GM19351 (cell line): Measurements from ENCODE around the gene MAGI2.
A peak's percentile ranks its signal among the peaks of the same experiment; 100 is the strongest.
"Not testable (repeated sequence)": the region's sequence is repeated elsewhere in the genome, so short reads cannot be mapped to it uniquely, and the experiment has no call there.

Experiments
- ATAC-seq: cut with Tn5 transposase; IDR thresholded peaks from one replicate; pipeline ENCODE4 v1.9.1; 2021; ENCODE audit warnings: mild to moderate bottlenecking, moderate library complexity; ENCODE audit not compliant: unreplicated experiment

MAGI2 gene

DNA sequence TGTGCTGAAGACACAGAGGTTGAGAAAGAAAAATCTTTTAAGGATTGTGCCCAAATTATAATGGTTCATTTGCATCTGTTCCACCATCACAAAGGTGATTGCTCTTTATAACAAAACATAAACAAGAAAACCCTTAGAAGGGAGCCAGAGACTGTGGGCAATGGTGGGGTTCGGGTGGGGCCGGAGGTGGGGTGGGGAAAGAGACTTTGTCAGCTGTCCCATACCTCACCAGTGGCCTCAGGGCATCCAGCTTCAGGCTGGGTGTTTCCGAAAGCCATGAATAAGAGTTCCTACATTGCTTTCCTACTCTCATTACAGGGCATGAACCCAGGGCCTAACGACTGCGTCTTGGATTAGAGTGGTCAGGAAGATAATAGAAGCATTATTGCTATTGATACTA lies 1427.0 kb downstream of the MAGI2 start:
- no peak for ATAC-seq

DNA sequence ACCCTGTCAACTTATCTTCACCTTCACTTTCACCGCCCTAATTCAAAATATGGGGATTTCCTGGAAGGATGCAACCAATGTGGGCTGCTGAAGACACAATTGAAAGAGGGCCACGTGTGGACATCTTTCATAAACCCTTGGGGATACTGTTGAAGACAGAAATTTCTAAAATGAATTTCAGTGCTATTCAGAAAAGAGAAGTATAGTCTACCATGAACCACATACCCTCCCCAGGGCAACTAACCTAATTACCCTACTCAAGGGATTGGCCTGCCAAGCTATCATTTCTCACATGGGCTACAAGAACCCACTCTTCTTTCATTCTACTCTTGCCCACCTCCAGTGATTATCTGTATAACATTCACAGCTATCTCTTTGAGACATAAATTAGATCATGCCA lies 1428.9 kb downstream of the MAGI2 start:
- ATAC-seq: no peak

DNA sequence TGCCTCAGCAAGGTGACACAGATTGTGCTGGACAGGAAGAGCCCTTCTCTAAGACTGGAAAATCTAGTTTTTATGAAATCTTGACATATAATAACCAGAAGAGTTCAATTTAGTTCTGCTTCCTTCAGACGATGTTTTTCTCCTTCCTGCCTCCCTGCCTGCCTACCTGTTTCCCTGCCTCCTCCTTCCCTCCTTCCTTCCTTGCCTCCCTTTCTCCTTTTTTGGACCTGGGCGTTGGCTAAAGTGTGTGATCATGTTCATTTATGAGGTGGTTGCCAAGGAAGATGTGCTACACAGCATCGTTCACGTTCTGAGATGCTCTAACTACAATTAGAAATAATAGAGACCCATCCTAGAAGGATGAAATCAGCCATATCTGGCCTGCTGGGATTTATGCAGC lies 1430.3 kb downstream of the MAGI2 start:
- no peak for ATAC-seq

DNA sequence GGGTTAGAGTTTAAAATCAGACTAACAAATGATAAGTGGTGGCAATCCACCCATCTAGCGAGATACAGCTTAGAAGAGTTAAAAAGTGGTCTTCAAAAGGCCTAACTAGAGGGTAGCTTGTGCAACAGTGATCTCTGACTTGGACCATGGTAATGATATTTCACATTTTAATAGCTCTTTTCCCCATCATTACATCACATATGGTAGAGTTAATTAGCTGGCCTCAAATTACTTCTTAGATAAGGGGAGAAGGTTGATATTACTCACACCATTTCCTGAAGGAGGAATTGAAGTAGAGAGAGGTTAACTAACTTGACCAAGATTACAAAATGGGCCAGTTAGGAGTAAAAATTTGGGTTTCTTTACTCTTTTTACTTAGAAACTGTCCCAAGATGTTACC lies 1431.3 kb downstream of the MAGI2 start:
- no peak for ATAC-seq

DNA sequence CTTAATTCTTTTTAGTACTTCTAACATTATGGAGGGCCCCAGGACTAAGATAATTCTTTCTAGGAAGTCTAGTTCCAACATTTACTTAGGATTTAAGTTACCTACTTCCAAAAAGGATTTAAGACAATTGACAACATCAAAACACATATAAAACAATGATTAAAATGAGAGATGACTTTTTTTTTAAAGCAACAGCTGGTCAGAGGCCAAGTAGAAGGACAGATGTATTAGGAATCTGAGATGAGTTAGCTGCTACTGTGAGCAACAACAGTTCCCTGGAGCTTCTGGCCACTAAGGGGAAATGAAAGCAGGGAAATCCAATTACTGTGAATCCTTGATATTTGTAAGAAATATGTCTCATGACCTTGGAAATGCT lies 1432.6 kb downstream of the MAGI2 start:
- no peak for ATAC-seq

DNA sequence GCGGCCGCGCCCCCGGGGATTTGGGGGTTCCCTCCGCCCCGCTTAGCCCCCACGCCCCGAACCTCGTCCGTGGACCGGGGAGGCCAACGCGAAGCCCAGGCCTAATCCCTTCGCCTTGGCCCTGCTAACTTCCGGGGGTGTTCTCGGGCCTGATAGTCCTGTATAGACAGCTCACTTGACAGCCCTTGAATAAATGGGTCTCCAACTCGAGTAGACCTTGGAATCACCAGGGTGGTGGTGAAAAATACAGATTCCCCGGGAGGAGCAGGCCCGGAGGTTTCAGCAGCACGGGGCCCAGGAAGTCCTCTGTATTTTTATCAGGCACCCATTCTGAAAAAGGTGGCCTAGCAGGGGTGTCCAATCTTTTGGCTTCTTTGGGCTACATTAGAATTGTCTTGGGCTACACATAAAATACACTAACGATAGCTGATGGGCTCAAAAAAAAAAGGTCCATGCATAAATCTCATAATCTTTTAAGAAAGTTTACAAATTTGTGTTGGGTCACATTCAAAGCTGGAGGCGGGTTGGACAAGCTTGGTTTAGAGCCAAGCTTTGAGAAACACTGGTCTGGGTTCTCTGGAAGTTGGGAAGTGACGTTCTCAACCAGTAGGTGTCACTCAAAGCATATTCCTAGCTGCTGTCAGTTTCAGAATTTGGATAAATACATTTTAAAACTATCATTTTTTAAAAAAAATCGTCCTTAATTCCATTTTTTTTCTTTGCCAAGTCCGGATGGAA lies 1433.2 kb downstream of the MAGI2 start:
- ATAC-seq: peak; percentile 42

DNA sequence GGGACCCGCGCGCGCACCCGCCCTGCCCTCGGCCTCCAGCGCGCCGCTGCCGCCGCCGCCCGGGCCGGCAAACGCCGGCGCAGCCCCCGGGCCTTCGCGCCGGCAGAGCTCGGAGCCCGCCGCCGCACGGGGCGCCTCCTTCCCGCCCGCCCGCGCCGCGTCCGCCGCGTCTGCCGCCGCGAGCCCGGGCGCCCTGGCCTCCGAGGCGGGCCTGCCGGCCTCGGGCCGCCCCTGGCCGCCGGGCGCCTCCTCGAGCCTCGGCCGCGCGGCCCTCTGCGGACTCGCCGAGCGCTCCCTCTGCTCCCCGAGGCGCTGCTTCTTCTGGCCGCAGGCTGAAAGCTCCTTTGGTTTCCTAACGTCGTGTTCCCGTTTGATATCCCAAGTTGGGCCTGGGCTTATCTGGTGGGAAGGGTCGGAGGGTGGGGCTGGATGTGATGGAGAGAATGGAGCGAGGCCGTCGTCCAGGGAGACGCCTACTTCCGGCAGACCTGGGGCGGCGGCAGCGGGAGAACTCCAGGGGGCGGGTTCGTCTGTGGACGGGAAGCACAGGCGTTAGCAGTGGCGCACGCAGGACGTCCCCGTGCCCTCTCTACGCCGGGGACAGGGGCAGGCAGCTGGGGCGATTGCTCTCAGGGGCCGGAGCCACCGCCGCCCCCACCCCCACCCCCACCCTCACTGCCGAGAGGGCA lies 1433.9 kb downstream of the MAGI2 start:
- ATAC-seq: peak; percentile 78

DNA sequence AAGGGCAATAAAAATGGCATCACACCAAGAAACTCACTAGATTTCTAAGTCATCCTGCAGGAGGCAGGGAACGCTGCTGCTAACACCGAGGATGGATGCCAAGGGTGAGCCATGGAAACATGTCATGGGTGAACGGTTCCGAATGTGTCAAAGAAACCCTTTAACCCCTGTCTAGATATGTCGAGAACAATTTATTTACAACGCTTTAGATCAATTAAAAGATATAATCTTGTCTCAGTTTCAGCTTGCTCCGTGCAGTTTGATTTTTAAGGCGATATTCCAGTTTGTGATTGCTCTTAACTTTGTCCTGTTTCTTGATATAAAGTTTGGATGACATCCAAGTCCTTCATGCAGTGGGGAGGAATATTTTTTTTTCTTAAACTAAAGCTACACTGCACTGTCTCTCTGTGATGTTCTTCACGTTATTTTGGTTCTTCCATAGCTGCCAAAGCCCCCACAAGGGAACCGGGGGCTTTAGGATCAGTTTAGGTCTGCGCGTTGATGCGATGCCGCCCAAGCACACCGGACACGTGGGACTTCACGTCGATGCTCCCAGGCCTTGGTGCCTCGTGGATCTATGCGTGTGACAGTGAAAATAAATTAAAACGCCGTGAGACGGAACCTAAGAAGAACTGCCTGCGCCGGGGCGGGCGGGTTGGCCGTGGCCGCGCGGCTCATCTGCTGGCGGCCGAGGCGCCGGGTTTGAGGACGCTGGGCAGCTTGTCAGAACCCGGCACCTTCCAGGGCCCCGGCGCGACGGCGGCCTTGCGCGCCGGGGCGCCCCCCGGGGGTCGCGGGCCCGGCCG lies 1434.6 kb downstream of the MAGI2 start:
- peak; percentile 27 for ATAC-seq

DNA sequence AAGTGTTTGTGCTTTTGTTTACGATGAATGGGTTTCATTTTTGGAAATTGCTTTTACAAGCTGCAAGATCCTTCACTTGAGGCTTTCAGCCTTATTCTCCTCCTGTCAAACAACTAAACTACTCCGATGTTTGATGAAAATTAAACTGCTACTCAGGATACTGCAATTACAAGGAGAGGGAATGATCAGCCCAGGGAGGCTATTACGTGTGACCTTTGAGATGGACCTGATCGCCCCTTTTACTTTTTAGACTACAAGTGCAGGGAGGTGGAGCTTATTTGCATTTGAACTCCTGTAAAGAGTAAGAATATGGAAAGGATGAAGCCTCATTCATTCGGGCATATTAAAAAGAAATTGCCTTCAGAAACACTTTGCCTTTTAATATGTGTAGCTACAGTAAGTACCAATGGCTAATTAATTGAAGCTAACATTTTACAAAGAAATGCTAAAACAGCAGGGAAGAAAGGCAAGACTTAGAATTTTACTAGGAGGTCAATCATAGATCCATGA lies 1435.8 kb downstream of the MAGI2 start:
- no peak for ATAC-seq

DNA sequence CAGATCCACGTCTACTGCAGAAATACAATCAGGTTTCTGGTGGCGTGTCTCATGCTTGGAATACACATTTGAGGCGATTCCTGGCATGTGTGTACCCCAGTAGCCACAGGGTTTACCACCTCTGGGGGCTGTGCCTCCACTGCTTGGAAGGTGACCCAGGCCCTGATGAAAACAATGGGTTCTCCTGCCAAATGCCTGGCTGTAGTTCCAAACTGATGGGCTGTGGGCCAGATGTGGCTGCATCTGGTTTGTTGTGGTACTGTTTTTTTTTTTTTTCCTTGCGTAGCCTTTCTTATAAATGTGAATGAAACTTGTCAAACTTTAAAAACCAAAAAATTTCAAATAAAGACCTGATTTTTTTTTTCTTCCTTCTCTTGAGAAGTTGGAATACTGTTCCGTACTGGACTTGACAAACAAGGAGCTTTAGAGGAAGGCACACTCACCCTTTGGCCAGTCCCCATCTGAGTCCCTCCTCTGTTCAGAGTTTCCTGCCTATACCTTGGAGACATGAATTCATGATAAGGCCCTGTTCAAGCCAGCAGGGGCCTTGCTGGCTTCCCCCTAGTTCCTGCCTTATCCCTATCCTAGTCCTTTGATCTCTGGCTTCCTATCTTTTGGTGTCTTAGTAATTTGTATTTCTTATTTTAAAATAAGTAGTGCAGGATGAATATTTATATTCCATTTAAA lies 1437.8 kb downstream of the MAGI2 start:
- no peak for ATAC-seq

DNA sequence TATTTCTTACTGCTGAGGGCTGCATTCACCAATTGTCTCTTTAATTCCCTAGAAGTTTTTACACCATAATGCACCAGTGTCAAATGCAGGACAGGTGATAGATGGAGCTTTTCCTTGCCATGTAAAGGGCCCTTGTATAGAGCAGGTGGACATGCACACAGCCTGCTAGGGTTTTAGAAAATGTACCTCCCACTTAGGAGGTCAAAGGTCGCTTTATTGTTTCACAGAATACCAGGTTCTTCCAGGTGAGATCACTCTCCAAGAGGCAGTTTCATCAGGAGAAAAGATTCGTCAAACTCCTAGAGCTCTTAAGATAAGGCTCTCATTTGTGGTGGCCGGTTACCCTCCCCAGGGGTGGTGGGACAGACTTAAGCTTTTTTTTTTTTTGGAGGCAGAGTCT lies 1439.1 kb downstream of the MAGI2 start:
- ATAC-seq: no peak

DNA sequence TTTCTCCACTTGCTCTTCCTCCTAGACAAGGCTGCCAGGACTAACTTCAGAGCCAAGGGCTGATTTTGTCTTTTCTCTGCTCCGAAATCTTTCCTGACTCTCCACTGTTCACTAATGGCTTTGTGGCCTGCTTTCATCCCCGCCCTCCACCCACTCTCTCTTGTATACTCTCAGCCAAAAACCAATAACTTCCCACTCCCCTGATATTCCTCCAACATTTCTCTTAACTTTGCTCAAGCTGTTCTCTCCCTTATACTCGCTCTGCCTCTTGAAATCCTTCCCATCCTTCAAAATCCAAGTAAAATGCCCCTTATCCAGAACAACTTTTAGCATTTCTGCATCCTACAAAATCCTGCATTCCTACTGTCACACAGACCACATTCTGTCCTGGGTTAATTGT lies 1440.1 kb downstream of the MAGI2 start:
- no peak for ATAC-seq

DNA sequence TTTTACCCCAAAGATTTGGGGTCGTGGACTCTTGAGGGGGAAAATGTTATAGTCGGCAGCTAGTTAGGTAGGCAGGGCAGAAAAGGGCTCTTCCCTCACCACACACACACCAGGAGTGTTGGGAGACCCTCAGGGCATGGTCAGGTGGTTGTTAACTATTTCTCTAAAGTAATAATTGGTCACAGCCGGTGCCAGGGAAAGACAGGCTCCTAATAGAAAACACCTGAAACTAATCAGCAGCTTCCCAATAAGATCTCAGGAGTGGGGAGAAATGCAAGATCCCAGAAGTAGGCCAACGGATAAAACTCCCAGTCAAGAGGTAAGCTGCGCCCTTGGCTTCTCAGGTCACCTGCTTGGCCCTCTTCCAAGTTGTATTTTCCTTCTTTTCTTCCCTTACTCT lies 1441.8 kb downstream of the MAGI2 start:
- no peak for ATAC-seq

DNA sequence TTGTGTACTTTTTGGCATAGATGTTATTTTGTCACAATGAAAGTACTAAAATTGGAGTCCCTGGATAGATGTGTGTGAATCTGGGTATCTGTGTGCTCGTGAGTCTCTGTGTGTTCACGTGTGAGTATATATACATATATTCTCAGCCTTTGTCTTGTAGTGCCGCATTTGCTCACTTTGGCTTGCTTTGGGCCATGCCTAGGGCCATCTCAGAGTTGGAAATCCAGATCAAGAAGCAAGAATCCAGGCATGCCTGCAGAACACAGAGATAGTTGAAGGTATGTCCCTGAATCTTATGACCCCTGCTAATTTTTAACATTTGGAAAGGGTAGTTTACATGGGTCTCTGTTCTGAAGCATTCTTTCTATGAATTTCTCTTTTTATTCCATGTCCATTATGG lies 1446.2 kb downstream of the MAGI2 start:
- ATAC-seq: no peak

DNA sequence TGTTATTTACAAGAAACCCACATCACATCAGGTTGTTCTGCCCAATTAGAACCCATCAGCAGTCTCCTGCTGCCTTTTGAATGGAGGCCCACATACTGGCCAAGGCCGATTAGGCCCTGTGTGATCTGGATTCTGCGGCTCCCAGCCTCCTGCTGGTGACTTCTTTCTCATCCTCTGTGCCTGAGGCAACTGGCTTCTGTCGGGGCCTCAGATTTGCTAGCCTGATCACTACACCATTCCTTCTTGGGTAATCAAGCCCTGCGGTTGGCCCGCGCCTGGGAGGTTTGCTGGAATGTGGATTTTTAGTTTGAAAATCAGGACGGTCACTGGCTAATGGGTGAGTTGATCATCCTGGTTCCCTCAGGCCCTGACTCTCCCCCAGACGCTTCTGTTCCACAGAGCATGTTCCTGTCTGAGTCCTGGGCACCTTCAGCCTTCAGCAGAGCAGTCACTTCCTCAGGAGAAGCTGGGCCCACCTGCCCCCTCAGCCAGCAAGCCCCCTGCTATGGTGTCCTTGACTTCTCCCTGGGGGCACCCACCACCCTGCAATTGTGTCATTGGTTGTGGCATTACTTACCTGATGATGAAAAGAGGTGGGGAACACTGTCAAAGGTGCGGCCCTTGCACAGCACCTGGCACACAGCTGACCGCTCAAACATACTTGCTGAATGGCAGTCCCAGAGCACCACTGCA lies 1447.3 kb downstream of the MAGI2 start:
- no peak for ATAC-seq

DNA sequence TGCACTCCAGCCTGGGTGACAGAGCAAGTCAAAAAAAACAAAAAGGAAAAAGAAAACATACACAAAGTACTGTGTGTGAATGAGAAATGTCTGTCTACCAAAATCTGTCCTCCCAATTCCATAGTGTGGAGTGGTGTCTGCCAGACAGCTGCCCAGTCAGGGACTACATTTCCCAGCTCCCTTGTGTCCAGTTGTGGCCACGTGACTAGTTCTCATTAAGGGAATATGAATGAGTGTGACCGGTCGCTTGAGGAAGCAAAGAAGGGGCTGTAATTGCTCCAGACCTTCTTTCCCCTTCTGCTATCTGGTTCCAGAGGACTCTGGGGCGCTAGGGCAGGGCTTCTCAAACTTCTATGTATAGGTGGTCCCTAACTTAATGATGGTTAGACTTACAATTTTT lies 1450.8 kb downstream of the MAGI2 start:
- no peak for ATAC-seq

DNA sequence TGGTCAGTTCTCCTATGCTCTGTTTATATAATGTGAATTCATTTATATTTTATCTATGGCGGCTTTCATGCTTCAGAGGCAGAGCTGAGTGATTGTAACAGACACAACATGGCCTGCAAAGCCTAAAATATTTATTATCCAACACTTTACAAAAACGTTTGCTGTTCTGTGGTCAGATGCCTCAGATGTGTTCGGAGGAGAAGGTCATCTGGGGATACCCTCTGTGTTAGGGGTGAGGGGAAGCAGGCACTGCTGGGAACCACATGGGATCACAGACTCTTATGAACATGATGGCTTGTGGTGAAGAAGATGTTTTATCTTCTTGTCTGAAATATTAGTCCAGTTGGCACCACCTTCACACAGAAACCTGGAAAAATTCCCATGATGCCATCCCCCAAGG lies 1451.4 kb downstream of the MAGI2 start:
- ATAC-seq: no peak

DNA sequence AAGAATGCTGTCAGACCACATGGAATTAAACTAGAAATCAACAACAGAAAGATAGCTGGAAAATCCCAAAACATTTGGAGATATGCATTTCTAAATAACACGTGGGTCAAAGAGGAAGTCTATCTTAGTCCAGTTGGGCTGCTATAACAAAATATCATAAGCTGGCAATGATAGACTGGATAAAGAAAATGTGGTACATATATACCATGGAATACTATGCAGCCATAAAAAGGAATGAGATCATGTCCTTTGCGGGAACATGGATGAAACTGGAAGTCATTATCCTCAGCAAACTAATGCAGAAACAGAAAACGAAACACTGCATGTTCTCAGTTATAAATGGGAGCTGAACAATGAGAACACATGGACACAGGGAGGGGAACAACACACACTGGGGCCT lies 1454.3 kb downstream of the MAGI2 start:
- not testable (repeated sequence) for ATAC-seq

DNA sequence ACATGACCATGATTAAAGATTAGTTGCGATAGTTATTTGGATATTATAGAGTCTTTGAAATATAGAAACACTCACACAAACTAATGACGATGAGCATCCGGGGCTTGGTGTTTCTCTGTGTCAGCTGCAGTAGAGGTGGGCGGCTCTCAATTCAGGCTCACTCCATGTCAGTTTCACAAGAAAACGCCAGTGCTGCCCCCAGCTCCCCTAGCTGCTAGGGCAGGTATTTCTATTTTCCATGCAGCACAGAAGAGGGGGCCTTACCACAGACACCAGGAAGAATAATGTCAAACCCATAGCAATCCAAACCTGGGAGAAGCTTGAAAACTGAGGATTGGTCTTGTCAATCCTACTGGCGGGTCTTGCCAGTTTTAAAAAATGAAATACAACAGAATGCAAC lies 1457.8 kb downstream of the MAGI2 start:
- ATAC-seq: no peak

DNA sequence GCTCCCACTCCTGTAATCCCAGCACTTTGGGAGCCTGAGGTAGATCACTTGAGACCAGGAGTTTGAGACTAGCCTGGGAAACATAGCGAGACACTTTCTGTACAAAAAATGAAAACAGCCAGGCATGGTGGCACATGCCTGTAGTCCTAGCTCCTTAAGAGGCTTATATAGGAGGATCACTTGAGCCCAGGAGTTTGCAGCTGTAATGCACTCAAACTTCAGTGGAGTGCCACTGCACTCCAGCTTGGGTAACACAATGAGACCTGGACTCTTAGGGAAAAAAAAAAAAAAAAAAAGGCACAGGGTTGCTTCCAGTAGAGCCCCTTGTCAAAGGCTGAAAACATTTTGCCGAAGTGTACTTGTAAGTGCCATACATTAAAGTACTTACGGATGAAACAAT lies 1459.6 kb downstream of the MAGI2 start:
- no peak for ATAC-seq

DNA sequence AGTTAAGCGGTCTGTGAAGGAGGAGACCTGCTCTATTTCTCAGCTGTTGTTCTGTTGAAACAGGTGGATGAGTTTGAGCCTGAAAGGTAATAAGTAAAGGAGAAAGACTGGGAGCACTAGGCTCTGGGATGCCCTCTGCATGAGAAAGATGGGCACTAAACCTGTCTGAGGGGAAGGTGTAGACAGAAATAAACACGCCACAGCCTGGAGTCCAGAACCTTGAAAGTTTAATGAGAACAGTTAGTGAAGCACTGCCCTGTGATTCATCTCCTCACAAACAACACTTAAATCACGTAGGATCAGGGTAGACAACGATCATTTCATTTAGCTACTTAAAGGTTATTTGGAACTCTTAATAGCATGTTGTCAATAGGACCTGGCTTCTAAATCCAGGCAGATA lies 1461.8 kb downstream of the MAGI2 start:
- ATAC-seq: no peak
